Adrenal gland (tissue), 5 donors: ENCODE data around the gene PRRG4.

Source experiments
- CTCF ChIP-seq, 6 experiments: fragments of 450-650 bp in 4 of 6; fragments of 200-600 bp in 2 of 6; sonication (generic) in 1 of 6; IDR thresholded peaks; 1 replicate in 5 of 6; 2 replicates in 1 of 6; pipeline versions ENCODE4 v1.5.1 to v1.8.0; 2016 to 2021; ENCODE audit warnings: antibody characterized with exemption in 6 of 6, mild to moderate bottlenecking in 2 of 6, moderate library complexity in 1 of 6
- POLR2A ChIP-seq, 2 donors: fragments of 450-650 bp; IDR thresholded peaks; one replicate each; pipeline ENCODE4 v1.6.1; 2017; ENCODE audit warnings: antibody characterized with exemption in 2 of 2, mild to moderate bottlenecking in 2 of 2, moderate library complexity in 1 of 2
- donor health status: DM: no; HTN: no; CAD: no.

DNA sequence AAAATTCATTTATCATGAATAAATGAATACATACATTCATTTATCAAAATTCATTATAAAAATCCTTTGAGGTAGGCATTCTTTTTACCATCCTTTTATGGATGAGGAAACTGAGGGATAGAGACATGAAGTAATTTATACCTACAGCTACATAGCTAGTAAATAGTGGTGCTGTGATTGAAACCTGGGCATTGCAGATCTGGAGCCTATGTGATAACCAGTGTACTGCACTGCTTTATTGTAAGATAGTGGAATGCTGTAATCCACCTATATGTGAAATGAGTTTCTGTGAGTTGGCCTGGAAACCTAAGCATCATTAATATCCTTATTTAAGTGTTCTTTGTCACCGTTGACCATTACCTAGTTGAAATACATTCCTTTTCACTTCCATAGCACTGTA is 67.4 kb downstream of the PRRG4 start:
- TF ChIP-seq CTCF (IDR thresholded peaks at IDR 0.05) (no peak), POLR2A (IDR thresholded peaks at IDR 0.05) (no peak)
